ENCODE results near the gene LRRN4.

DNA sequence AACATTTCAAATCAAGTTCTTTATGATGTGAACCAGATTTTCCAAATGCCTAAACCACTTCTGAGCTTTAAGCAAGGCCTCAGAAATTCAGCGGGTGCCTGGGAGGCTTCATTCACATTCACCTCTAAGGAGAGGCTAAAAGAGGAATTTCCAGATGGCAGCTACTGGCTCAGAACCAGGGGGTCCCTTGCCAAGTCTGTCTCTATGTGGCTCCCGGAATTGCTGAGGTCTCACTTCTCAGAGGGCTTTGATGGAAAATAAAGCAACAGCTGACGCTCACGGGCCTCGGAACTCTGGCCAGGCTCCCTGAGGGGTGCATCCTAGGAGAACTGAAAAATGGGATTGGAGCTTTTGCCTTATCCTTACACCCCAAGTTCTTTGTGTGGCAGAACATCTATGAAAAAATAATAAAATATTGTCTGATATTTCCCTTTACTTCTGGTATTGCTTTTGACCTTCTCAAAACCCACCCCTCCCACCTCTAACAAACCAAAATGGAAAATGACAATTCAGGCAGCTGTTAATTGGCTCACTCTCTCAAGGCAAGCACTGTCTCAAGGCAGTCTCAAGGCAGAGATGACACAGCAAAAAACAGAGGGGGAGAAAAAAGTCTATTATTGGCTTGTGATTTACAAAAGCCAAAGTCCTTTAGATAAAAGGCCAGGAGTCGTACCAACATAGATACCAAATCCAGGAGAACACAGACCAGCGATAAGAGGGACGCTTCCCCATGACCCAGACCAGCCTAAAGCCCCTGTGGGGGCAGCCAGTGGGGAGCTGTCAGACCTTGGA lies 21.8 kb upstream of the LRRN4 start:
- TF ChIP-seq, protein P1, sequence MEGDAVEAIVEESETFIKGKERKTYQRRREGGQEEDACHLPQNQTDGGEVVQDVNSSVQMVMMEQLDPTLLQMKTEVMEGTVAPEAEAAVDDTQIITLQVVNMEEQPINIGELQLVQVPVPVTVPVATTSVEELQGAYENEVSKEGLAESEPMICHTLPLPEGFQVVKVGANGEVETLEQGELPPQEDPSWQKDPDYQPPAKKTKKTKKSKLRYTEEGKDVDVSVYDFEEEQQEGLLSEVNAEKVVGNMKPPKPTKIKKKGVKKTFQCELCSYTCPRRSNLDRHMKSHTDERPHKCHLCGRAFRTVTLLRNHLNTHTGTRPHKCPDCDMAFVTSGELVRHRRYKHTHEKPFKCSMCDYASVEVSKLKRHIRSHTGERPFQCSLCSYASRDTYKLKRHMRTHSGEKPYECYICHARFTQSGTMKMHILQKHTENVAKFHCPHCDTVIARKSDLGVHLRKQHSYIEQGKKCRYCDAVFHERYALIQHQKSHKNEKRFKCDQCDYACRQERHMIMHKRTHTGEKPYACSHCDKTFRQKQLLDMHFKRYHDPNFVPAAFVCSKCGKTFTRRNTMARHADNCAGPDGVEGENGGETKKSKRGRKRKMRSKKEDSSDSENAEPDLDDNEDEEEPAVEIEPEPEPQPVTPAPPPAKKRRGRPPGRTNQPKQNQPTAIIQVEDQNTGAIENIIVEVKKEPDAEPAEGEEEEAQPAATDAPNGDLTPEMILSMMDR (IDR thresholded peaks at IDR 0.05; ENCODE audit: low read depth, low read length) = no peak
- TF ChIP-seq EZH2phosphoT487 (IDR thresholded peaks at IDR 0.05; ENCODE audit: low read depth) = no peak
